Dermis blood vessel endothelial cell (primary cell): Measurements from ENCODE around the gene CHRNG. TPM values are rescaled to one million over a fixed set of nuclear protein-coding genes. Genes with fewer than 3 reads are reported as not detected.

ENCODE experiments used
- DNase-seq: peaks from one replicate; pipeline ENCODE4 v3.0.0; 2010
- total RNA-seq: library from RNA; depleted of rRNA; stranded (reverse); fragments of >200 nt; gene quantifications from 2 replicates; pipeline ENCODE4 v1.2.3, GENCODE V29; 2014

CHRNG gene
- total RNA-seq, 1 donor from 2014 or later: not detected

DNA sequence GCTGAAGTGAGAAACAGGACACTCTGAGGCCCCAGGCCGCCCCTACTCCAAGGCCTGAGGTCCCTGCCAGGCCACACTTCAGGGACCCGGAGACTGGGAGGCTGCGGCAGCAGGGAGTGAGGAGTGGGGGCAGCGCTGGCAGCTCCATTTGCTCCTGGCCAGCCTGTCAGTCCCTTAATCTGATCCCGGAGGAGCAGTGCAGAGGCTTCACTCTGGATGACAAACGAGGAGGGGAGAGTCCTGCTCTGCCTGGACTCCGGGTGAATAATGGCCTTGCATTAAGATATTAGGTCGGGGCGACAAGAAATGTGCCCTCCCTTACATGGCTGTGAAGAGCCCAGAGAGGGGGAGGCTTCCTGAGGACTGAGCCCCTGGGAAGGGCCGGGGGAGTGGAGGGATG is 33.6 kb upstream of the CHRNG start:
- DNase-seq: no peak

DNA sequence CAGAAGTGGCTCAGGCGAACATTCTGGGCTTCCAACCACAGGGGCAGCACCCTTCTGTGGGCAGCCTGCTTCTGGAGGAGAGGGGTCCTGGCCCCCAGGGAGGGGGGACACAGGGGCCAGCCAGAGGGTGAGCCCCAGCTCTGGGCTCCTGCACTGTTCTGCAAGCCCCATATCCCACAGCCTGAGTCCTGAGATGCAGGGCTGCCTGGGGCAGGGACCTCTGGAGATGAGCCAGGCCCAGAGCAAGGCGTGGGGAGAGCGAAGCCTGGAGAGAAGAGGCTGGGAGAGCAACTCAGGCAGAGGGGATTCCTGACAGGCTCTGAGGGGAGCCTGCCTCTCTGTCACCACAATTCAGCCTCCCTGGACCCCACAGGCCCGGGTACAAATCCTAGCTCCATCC is 32.8 kb upstream of the CHRNG start:
- DNase-seq: no peak

DNA sequence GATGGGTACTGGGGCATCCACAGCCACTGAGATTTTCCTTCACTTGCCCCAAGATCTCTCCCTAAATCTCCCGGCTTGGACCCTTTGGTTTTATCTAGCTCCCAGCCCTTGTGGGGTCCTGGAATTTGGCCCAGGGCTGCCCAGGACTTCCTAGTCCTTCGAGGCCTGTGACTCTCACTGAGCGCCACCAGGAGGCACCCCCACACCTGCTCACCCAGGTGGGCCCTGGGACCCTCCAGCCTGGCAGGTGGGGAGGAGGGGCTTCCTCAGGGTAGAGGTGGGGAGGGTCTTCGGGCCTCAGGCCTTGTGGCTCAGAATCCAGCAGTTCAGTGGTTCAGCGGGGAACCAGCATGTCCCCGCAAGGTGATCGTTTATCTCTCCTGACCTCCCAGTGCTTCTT is 31.2 kb upstream of the CHRNG start:
- no peak for DNase-seq

DNA sequence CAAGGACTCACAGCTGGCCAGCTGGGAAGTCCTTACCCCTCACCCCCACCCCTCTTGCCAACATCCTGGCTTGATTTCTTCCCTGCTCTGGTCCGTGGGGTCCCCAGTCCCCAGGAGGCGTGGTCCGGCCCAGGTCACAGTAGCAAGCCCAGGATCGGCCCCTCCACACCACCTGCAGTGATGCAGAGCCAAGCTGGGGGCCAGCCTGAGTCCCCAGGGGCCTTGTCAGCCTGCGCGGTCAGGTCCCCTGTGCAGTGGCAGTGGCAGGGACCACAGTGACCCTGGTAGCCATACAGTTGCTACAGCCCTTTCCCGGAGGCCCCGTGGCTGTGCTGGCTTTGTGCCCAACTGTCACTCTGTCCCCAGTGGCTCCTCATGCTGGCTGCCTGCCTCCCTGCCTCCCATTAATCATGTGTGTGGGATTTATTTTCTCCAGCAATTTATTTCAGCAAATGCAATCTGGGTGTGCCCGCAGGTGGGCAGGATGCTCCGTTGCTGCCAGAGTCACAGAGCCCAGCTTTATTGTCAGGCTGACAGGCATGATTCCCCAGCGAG is 28.1 kb upstream of the CHRNG start:
- DNase-seq: no peak

DNA sequence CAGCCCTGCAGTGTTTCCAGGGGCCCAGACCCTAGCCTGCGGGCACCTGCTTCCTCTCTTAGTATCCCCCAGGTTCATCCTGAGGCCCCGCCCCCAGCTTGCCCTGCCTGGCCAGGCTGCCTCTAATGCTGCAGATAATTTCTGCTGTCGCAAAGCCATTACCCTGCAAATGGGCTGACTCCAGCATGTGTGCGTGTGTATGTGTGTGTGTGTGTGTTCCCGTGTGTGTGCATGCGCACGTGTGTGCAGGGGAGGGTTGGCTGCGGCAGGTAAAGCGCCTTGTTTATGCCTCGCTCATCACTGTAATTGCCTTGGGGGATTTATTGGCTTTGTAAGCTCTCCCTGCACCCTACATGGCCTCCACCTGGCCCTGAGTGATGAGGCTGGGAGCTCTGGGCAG is 26.9 kb upstream of the CHRNG start:
- DNase-seq: no peak

DNA sequence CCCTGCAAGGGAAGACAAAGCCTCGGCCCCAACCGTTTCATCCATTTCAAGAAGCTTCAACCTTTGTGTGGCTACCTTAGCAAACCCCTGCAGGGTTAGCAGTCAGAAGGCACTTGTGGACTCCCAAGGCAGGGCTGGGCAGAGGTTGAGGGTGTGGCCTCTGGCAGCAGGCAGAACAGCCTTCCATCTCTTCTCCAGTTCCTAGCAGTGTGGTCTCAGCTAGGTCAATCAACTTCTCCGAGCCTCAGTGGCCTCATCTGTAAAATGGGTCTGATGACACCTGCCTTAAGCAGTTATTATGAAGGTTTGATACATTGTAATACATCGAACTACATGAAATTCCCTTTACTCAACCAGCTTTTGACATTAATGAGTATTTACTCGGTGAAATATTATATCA is 26.1 kb upstream of the CHRNG start:
- DNase-seq: no peak

DNA sequence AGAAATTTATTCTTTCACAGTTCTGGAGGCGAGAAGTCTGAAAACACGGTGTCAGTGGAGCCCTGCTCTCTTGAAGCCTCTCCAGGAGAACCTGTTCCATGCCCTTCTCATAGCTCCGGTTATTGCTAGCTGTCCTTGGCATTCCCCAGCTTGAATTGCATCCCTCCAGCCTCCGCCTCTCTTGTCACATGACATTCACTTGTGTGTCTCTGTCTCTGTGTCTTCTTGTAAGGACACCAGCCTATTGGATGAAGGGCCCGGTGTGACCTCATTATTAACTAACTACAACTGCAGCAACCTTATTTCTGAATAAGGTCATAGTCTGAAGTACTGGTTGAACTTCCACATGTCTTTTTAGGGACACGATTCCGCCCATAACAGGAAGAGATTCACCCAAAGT is 23.9 kb upstream of the CHRNG start:
- no peak for DNase-seq

DNA sequence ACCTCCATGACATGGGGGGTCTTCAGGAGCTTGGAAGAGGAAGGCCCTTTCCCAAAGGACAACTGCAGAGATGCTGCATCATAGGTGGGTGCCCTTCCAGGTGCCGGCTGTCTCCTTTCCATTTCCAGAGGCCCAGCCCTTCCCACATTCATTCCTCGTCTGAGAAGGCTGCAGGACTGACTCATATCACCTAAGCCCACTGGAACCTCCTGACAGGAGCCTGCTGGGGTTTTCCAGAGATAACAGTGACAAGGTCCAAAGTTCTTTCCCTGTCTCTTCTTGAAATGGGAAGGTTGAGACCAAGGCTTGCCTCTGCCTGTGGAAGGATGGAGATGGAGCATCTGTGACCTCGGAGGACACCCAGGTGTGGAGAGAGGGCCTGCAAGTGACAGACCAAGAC is 22.9 kb upstream of the CHRNG start:
- DNase-seq: no peak

DNA sequence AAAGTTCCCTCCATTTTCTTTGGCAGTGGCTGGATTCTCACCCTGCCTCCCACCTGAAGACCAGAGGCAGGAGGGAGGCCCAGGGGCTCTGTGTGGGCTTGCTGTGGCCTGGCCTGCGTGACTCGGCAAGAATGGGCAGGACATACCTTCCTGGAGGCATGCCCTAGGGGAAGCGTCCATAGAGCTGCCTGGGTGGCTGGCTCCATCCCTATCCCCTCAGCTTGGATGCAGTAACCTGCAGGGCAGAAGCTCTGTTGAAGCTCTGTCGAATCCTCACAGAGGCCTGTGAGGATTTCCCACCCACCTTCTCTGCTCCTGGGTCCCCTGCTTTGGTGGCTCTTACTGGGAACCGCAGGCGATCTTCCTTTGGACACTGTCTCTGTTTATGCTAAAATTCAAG is 20.6 kb upstream of the CHRNG start:
- no peak for DNase-seq

DNA sequence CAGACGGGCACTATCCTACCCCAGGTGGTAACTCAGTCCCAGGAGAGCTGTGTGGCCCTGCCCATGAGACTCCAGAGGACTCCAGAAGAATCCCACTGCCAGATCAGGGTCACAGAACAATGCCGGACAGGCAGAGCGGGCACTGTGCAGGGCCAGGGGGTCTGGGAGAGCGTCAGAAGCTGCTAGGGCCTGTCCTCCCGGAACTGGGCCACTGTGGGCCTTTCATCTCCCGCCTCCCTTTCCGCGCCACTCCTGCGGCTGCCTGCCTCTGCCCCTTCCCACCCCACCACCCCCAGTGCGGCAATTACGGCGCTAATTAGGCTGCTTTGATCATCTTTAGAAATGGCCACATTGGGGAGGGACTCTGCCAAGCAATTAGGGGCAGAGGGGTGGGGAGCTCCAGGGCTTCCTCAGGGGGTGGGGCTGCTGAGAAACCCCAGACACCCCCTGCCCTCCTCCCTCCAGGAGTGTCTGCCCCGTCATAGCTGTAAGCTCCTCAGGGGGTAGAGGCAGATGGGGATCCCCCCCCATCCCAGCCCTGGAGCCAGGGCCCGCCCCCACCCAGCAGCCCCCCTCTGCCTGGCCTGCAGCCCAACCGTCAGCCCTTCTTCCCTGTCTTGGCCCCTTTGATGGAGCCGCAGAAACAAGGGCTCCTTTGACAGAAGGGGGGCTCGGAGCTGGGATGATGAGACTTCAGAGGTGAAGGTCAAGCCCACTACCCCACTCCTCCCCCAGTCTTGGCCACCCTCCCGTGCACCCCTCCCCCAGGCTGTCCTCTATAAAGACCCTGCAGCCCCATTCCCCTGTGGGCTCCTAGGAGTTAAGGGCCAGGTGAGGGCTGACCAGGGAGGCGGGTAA is 19.7 kb upstream of the CHRNG start, which contains the start of gene PRSS56:
Gene PRSS56 (plus strand): TSS at position 808 of the 858 bp plus-strand sequence. CDS start 211 bp downstream, outside the sequence.
- DNase-seq: no peak

DNA sequence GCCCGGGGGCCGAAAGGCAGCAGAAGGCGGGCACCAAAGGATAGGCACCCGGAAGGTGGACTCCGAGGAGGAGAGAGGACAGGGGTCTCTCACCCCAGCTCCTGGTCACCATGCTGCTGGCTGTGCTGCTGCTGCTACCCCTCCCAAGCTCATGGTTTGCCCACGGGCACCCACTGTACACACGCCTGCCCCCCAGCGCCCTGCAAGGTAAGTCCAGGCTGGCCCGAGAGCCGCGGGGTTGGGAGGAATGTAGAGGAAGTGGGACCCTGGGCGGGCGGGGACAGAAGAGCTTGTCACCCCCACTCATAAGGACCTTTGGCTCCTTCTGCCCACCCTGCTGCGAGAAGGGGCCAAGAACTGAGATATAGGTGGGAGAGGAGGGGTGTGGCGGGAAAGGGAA is 19.0 kb upstream of the CHRNG start:
- no peak for DNase-seq

DNA sequence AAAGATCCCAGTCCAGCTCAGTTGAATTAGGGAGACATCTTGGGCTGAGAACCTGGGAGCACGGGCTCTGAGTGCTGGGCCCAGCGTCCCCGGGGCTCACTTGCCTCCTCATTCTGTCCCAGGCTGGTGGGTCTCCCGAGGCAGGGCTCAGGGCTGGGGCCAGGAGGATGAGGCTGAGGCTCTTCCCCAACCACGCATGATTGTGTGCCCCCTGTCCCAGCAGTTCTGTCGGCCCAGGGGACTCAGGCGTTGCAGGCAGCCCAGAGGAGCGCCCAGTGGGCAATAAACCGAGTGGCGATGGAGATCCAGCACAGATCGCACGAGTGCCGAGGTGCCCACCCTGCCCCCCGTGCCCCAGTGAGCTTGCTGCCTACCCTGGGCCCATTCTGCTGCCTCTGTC is 18.4 kb upstream of the CHRNG start:
- no peak for DNase-seq

DNA sequence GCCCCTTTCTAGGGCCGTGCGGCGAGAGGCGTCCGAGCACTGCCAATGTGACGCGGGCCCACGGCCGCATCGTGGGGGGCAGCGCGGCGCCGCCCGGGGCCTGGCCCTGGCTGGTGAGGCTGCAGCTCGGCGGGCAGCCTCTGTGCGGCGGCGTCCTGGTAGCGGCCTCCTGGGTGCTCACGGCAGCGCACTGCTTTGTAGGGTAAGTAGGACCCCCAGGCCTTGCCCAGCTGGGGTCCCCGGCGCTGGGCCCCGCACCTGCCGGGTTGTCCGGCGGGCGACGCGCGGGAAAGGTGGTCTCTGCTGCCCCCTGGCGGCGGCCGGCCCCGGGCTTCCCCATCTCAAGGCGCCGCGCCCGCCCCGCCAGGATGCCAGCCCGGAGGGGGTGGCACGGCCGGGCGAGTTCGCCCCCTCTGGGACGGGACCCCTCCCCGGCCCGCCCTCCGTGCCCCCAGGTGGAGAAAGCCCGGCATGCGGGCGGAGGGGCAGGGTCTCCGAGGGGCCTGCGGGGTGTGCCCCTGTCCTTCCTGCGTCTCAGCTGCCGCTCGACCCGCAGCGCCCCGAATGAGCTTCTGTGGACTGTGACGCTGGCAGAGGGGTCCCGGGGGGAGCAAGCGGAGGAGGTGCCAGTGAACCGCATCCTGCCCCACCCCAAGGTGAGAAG is 17.4 kb upstream of the CHRNG start:
- peak; percentile 60 for DNase-seq

DNA sequence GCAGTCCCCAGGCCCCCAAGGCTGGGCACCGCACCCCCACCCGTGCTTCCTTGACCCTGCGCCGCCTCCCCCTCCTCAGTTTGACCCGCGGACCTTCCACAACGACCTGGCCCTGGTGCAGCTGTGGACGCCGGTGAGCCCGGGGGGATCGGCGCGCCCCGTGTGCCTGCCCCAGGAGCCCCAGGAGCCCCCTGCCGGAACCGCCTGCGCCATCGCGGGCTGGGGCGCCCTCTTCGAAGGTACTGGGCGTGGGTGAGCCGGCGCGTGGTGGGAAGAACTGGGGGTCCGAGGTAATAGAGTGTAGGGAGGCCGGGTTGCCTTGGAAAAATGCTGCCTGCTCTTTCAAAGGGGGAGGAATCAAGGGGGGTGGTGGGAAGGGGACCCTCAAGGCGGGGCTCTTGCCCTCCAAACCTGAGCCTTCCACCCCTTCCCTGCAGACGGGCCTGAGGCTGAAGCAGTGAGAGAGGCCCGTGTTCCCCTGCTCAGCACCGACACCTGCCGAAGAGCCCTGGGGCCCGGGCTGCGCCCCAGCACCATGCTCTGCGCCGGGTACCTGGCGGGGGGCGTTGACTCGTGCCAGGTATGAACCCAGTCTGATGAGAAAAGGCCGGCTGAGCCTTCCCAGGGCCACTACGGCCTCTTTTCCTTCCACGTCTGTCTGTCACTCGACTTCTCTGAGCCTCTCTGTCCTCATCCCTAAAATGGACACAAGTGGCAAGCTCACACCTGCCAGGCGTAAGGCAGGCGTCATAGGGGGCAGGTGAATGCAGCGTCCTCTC is 16.7 kb upstream of the CHRNG start:
- no peak for DNase-seq

DNA sequence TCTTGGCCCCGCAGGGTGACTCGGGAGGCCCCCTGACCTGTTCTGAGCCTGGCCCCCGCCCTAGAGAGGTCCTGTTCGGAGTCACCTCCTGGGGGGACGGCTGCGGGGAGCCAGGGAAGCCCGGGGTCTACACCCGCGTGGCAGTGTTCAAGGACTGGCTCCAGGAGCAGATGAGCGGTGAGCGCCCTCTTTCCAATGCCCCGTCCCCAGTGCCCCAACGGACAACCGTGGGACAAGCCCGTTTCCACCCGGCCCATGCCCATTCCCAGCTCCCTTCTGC is 16.1 kb upstream of the CHRNG start:
- no peak for DNase-seq

DNA sequence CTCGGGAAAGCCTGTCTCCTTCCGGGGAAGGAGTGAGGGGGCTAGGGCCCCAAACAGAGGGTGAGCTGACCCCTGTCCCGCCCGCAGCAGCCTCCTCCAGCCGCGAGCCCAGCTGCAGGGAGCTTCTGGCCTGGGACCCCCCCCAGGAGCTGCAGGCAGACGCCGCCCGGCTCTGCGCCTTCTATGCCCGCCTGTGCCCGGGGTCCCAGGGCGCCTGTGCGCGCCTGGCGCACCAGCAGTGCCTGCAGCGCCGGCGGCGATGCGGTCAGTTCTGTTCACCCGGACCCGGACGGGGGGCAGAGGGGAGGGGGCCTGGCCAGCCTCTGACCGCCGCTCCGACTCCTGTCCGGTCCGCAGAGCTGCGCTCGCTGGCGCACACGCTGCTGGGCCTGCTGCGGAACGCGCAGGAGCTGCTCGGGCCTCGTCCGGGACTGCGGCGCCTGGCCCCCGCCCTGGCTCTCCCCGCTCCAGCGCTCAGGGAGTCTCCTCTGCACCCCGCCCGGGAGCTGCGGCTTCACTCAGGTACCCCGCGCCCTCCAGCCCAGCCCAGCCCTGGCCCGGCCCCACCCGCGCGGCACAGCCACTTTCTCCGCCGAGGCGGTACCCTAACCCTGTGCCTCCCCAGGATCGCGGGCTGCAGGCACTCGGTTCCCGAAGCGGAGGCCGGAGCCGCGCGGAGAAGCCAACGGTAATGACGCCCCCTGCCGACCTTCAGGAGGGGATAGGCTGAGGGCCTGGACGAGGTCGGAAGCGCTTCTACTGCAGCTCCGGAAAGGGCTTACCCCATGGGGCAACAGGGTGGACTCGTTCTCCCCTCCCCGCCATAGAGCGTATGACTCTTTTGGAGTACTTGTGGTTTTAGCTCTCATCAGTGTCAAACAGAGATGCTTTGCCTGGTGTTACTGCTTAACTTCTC is 15.6 kb upstream of the CHRNG start:
- DNase-seq: peak; percentile 44

DNA sequence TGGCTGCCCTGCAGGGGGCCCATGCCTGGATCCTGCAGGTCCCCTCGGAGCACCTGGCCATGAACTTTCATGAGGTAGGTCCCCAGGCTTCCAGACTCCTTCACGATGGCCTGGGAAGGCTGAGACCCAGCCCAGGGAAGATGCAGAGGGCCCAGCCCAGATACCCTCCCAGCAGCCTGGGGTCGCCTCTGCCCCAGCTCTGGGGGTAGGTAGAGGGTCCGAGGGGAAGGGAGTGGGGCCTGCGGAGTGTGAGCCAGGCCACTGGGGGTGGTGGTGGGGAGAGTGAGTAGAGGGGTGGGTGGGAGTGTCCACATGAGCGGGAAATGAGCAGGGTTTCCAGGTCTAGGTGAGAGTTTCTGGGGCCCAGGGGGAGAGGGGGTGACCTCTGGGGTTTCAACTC is 14.7 kb upstream of the CHRNG start:
- DNase-seq: no peak

DNA sequence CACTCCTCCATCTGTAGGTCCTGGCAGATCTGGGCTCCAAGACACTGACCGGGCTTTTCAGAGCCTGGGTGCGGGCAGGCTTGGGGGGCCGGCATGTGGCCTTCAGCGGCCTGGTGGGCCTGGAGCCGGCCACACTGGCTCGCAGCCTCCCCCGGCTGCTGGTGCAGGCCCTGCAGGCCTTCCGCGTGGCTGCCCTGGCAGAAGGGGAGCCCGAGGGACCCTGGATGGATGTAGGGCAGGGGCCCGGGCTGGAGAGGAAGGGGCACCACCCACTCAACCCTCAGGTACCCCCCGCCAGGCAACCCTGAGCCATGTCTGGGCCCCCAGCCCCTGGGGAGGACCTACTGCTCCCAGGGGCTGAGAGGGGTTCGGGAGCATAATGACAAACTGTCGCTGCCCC is 14.3 kb upstream of the CHRNG start:
- DNase-seq: no peak

DNA sequence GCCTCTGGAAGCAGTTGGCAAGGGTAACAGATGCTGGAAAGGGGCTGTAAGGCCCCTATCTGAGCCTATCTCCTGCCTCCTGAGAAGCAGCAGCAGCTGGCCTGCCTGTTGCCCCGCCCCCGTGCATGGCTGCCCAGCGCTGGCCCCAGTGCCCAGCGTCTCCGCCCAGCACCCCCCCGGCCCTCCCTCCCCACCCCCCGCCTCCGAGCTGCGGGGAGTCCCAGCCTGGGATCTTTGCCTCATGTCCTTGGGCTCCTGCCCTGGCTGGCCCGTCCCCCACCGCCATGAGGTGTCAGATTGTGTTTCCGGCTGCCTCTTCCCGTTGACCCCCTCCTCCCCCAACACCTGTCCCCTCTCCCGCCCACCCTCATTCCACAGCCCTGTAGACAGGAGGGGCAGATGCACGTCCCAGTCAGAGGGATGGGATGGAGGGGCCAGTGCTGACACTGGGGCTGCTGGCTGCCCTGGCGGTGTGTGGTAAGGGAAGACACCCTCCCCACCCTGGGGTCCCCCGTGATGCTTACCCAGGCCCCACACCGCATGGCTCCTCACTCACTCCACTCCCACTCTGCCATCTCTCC is 13.6 kb upstream of the CHRNG start, which contains the start of gene CHRND:
Gene CHRND (plus strand): TSS at position 370 of the 581 bp plus-strand sequence. CDS start 56 bp downstream, at position 426.
- no peak for DNase-seq

DNA sequence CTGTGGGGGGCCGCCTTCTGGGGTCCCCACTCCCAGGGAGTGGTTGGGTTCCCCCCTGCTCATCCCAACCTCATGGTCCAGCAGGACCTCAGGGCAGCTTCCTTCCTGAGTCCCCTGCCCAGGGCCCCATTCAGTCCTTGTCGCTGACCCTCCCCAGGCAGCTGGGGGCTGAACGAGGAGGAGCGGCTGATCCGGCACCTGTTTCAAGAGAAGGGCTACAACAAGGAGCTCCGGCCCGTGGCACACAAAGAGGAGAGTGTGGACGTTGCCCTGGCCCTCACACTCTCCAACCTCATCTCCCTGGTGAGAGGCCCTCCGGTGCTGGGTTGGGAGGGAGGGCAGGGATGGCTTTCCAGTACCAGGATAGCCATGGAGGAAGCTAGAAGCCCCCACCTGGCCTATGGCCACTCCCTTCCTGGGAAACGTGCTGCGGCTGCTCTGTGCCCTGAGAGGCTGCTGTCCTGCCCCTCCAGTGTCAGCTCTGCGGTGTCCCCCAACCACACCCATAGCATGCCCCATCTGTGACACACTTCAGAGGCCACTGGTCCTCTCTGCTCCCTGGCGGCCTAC is 13.0 kb upstream of the CHRNG start:
- DNase-seq: no peak

DNA sequence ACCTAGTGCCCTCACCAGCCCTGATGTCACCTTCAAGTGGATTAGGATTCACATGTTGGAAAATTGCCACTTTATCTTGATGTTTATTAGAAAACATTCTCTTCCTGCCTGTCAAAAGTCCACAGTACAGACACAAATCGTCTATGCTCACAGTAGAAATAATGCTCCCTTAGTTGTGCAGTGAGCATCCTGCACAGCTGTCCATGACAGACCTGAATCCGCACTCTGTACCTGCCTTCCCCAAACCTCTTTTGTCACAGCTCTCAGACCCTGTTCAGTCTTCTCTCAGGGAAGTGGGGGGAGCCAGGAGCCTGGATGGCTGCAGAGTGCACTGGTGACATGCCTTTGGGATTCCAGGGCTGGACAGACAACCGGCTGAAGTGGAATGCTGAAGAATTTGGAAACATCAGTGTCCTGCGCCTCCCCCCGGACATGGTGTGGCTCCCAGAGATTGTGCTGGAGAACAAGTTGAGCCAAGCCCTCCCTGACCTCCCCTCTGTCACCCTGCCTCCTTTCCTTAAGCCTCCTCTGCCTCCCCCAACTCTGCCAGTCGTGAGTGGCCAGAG is 11.5 kb upstream of the CHRNG start:
- DNase-seq: no peak
